Heart right ventricle (tissue), 16 donors: ENCODE data around the gene LHX2. TPM values are rescaled to one million over a fixed set of nuclear protein-coding genes. Genes with fewer than 3 reads are reported as not detected.

Experiments used
- ATAC-seq, 8 donors: fragments of 200-7000 bp; cut with Tn5 transposase; one replicate each; pipeline ENCODE4 v1.9.1; 2020; ENCODE audit warnings: mild to moderate bottlenecking in 8 of 8, moderate library complexity in 8 of 8, moderate number of reproducible peaks in 1 of 8
- DNase-seq, 2 donors: peaks; one replicate each; pipeline ENCODE4 v3.0.0-alpha.2; 2020
- H3K27ac ChIP-seq, 10 donors: fragments of 200-600 bp; sonication (generic) in 2 of 10; one replicate each; pipeline versions ENCODE4 v1.5.0 to v1.8.0; 2020 to 2022; ENCODE audit warnings: mild to moderate bottlenecking in 3 of 10
- H3K27me3 ChIP-seq, 7 donors: fragments of 200-600 bp; one replicate each; pipeline ENCODE4 v1.8.0; 2021 to 2022; ENCODE audit warnings: mild to moderate bottlenecking in 2 of 7
- H3K36me3 ChIP-seq, 9 donors: fragments of 200-600 bp; sonication (generic) in 1 of 9; one replicate each; pipeline versions ENCODE4 v1.5.0 to v1.8.0; 2020 to 2022; ENCODE audit warnings: mild to moderate bottlenecking in 2 of 9
- H3K4me1 ChIP-seq, 9 donors: fragments of 200-600 bp; sonication (generic) in 1 of 9; one replicate each; pipeline versions ENCODE4 v1.5.0 to v1.8.0; 2020 to 2022; ENCODE audit warnings: mild to moderate bottlenecking in 4 of 9
- H3K4me3 ChIP-seq, 10 donors: fragments of 200-600 bp; sonication (generic) in 2 of 10; one replicate each; pipeline versions ENCODE4 v1.5.0 to v1.8.0; 2020 to 2022; ENCODE audit warnings: mild to moderate bottlenecking in 7 of 10, moderate library complexity in 2 of 10
- H3K9me3 ChIP-seq, 11 donors: fragments of 200-600 bp in 10 of 11; sonication (generic) in 2 of 11; one replicate each; pipeline versions ENCODE4 v1.5.0 to v1.8.0; 2013 to 2022; ENCODE audit warnings: mild to moderate bottlenecking in 2 of 11, control low read depth in 1 of 11, moderate library complexity in 1 of 11
- WGBS, 2 donors: extraction: QIAGEN DNeasy Blood & Tissue Kit; methylation state at CpG; one replicate each; pipeline ENCODE4 v1.1.7; 2013; ENCODE audit warnings: inconsistent platforms in 1 of 2; 5-methylcytosine and 5-hydroxymethylcytosine counted together
- intact Hi-C, 10 donors: fragments of 100-400 bp; cut with DNase I; formaldehyde crosslinking; loops; one replicate each; pipeline versions ENCODE4 v1.11.1 to v1.14.2; 2022
- polyA plus RNA-seq, 2 donors: library from polyadenylated mRNA; stranded (reverse); fragments of 200-250 nt; gene quantifications; one replicate each; pipeline ENCODE4 v1.2.3, GENCODE V29; 2013
- total RNA-seq, 10 donors: library from RNA; stranded (reverse); fragmentation: NEBNext Ultra II Directional in 3 of 10; extraction: Animal tissue kit (Norgen Biotek cat#: 25700) in 3 of 10; gene quantifications; one replicate each; pipeline versions ENCODE4 v1.2.1 to v1.2.4, GENCODE V29; 2021 to 2023
- TF ChIP-seq, protein P1 (sequence below), 9 donors: fragments of 200-600 bp; sonication (generic) in 2 of 9; IDR thresholded peaks; one replicate each; pipeline versions ENCODE4 v1.5.0 to v1.8.0; 2021 to 2022; ENCODE audit warnings: antibody characterized with exemption in 9 of 9, mild to moderate bottlenecking in 5 of 9, moderate library complexity in 1 of 9
- donor health status: Arrhythmogenic right ventricular cardiomyopathy.
- donor health status: ischemic (EF 13 %, LVEDD 7.1; RV severe dilation, severe dysfunction).
- donor health status: healthy with polysubstance abuse.
- donor health status: DM: no; HTN: yes; CAD: no.
- donor health status: DM: no; HTN: no; CAD: no.
- donor health status: ischemic (EF 25% LVEDD 6.9; RV normal size, moderate dysfunction).
- donor health status: ischemic (EF 25% LVEDD 5.7; RV mildly dilated, moderate dysfunction).
- donor health status: healthy.
- donor health status: DM: yes; HTN: yes; CAD: no.
- donor health status: Ischemic cardiomyopathy.
- donor health status: ischemic (EF 35%, LVEDD 5.7; RV mildly dilated, moderate dysfunction).
- donor health status: nonischemic (EF 11% LVEDD 7.7; RV severe dilation, severe dysfunction).
- donor health status: DM: yes; HTN: yes; CAD: no.
- donor health status: PGD.
- donor health status: ischemic (EF 29% LVEDD 5.4; RV normal size, mild dysfunction).
- donor health status: nonischemic (EF 23%, LVEDD 6.1; RV moderate dilation, normal function).

LHX2 gene
- total and polyA plus RNA-seq, 12 donors, result 0.19 to 0.42 (median 0.37) TPM; not detected in 7

DNA sequence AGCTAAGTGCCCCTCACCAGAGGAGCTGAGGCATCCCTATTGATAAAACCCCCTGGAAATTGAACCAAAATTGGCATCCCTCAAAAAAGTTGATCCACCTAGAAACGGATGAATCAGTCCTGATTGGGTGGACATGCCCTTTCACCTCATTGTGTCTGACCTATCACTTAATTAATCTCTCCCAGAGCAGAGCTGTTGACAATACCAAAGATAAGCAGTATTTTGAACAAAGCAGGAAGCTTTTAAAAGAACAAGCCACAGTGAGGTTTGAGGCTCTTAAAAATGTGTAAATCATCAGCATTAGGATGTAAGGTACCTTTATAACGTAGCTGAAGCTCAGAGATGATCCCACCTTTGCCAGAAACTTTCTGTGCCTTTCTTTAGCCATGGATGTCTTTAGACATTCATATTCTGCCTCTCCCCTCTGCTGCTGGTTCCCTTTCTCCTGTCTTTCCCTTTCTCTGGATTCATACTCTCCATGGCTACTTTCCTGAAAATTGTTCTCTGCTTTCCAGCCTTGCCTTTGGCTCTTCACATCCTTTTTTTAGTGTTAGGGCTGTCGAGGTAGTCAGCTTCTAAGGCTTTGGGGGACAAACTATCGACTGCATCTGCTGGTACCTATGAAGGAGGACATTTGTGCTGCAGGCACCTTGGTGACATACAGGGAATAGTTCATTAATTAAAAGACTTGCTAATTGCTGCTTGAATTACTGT lies 7.8 kb upstream of the LHX2 start:
- Histone ChIP-seq H3K9me3 (no peaks in the 10 kb centered on the region), H3K4me3 (no peak overlapping the region), H3K27ac (no peak overlapping the region), H3K27me3 (peaks cover 38 to 94% (median 94%) of the 10 kb centered on the region in 7 donors), H3K36me3 (no peaks in the 10 kb centered on the region), H3K4me1 (peaks cover 5 to 32% (median 16%) of the 10 kb centered on the region in 9 donors)
- DNase-seq, result no peak
- WGBS, 2 donors, result 9% methylated on average over 4 of the region's 4 CpGs
- ATAC-seq, result no peak
- intact Hi-C loops, result no loop called here
- TF ChIP-seq, protein P1, sequence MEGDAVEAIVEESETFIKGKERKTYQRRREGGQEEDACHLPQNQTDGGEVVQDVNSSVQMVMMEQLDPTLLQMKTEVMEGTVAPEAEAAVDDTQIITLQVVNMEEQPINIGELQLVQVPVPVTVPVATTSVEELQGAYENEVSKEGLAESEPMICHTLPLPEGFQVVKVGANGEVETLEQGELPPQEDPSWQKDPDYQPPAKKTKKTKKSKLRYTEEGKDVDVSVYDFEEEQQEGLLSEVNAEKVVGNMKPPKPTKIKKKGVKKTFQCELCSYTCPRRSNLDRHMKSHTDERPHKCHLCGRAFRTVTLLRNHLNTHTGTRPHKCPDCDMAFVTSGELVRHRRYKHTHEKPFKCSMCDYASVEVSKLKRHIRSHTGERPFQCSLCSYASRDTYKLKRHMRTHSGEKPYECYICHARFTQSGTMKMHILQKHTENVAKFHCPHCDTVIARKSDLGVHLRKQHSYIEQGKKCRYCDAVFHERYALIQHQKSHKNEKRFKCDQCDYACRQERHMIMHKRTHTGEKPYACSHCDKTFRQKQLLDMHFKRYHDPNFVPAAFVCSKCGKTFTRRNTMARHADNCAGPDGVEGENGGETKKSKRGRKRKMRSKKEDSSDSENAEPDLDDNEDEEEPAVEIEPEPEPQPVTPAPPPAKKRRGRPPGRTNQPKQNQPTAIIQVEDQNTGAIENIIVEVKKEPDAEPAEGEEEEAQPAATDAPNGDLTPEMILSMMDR (IDR thresholded peaks at IDR 0.05), result no peak

DNA sequence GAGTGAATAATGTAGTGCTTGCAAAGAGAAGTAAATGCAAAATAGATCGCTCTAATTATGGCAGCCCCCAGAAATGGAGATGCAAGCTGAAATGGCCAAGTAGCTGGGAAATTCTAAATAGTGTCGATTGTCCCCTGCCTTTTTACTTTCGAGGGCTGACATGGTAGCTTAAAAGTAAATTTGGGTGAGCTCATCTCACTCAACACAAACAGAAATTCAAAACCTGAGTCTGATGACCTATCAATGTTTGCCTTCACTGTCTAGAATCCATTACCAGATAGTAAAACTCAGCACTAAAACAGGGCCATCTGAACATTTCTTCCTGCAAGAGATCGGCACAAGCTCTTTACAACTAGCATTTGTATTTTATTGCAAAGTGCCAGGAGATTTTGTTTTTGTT lies 7.0 kb upstream of the LHX2 start:
- 14 to 17% methylated on average over 4 of the region's 4 CpGs for WGBS, 2 donors

GRCh38 chr9:124005029-124005771 lies 6.4 kb upstream of the LHX2 start:
- Histone ChIP-seq H3K4me1 (peaks cover 2 to 35% (median 16%) of the 10 kb centered on the region in 9 donors), H3K36me3 (no peaks in the 10 kb centered on the region), H3K4me3 (no peak overlapping the region), H3K9me3 (no peaks in the 10 kb centered on the region), H3K27ac (no peak overlapping the region), H3K27me3 (peaks cover 47 to 100% (median 100%) of the 10 kb centered on the region in 7 donors)
- intact Hi-C loops, result no loop called here
- TF ChIP-seq, protein P1 (IDR thresholded peaks at IDR 0.05), result no peak
- no peak for DNase-seq
- WGBS, 2 donors, result 20 to 21% methylated on average over 4 of the region's 4 CpGs
- ATAC-seq, result no peak

More for the DNA sequence above, 7.0 kb upstream of the LHX2 start:
- no peak overlapping the region for H3K4me3 ChIP-seq
- no peak for ATAC-seq
- no peaks in the 10 kb centered on the region for H3K9me3 ChIP-seq
- H3K27me3 ChIP-seq, result peaks cover 41 to 97% (median 97%) of the 10 kb centered on the region in 7 donors
- H3K4me1 ChIP-seq, result peaks cover 2 to 34% (median 17%) of the 10 kb centered on the region in 9 donors
- H3K27ac ChIP-seq, result no peak overlapping the region
- TF ChIP-seq, protein P1 (IDR thresholded peaks at IDR 0.05), result no peak
- DNase-seq, result no peak
- intact Hi-C loops, result no loop called here
- no peaks in the 10 kb centered on the region for H3K36me3 ChIP-seq

DNA sequence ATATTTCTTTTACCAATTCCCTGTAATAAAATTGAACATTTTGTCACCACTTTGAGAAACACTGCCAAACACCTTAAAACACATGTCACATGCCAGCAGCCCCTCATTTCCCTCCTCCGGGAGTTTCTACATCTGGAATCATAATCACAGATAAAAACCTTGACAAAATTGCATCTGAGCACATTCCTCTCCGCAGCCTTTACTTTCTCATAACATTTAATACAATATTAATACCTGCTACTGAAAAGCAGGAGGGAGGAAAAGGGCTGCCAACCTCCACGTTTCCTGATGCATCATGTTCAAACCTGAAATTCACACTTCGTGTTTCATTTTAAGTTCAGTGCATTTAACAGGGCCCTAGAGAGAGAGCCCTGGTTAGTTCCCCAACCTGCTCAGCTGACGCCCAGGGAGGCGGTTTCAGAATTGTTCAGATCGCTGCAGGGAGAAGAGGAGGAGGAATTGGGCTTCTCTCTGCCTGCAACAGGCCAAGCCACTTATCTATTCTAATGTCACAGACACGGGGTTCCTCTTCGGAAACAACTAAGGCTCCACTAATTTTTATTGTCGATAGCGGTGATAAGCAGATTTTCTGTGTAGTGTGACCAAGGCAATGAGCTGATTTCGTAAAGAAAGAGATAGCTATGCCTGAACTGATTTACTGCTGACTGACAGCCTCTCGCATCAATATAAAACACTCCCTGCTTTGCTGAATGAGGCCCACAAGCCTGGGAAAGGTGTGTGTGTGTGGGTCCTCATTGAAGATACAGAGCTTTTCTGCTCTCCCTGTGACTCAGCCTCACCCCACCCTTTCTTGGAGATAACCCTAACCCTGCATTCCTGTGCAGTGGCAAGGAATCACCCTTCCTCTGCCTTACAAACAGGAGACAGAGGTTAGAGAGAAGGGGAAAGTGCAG lies 4.9 kb upstream of the LHX2 start:
- WGBS, 2 donors, result 14 to 23% methylated on average over 13 of the region's 13 CpGs
- TF ChIP-seq, protein P1 (IDR thresholded peaks at IDR 0.05), result no peak

More for the DNA sequence above, 4.9 kb upstream of the LHX2 start:
- no peak overlapping the region for H3K4me3 ChIP-seq
- DNase-seq, result no peak
- H3K27ac ChIP-seq, result no peak overlapping the region
- ATAC-seq, result no peak
- H3K36me3 ChIP-seq, result no peaks in the 10 kb centered on the region
- H3K27me3 ChIP-seq, result peaks cover 52 to 100% (median 100%) of the 10 kb centered on the region in 7 donors
- intact Hi-C loops, result no loop called here
- peaks cover 3 to 45% (median 27%) of the 10 kb centered on the region in 9 donors for H3K4me1 ChIP-seq
- H3K9me3 ChIP-seq, result no peaks in the 10 kb centered on the region
